Cerebellar nuclear complex (tissue), 1 donor: ENCODE data around the gene ERC2.

Experiments used
- DNase-seq, 2 experiments: peaks; one replicate each; lab custom pipeline; 2025; lab: John Stamatoyannopoulos, UW

Gene ERC2

GRCh38 chr3:55588146-55588765 lies 880.0 kb downstream of the ERC2 start:
- no peak for DNase-seq

- no peak for DNase-seq
These were observed 882.4 kb downstream of the ERC2 start for GRCh38 chr3:55585856-55586255.

DNA sequence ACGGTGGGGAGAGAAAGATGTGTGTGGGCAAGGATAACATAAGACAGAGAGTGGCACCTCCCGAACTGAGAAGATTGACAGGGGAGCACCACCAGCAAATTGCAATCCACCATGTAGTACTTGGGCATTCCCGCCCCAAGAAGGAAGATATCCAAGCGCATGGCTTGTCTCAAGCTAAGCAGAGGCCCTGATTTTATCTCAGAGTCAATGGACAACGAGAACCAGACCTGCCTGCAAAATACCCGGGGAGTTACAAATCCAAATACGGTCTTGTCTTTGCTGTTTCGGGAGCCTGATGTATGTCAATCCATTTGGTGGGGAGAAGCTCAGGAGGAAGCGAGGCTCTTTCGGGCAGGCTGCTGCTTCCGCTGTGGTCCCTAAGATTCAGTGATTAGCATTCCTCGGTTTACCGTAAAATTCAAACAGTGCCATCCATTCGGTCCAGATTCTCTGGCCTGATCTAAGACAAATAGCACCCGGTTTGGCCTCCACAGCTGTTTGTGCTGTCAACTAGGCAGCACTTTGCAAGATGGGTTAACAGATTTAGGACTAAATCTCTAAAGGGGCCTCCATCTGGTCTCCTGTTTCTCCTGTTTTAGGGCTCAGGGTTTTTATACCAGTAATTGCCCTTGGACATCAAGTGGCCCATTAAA lies 883.4 kb downstream of the ERC2 start:
- no peak for DNase-seq

DNA sequence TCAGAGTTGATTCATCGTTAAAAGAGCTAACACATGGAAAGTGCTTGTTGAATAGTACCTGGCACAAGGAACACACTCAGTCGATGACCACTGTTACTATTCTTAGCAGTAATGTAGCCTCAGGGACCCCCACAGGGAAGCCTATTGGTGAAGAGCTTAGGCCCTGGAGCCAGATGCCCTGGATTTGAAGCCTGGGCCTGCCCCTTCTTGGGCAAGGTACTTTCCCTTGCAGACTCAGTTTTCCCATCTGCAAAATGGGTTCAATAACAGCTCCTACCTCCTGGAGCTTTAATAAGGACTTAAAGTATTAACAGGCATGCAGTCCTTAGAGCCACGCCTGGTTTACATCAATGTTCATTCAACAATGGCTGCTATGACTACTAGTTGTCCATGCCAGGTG lies 884.2 kb downstream of the ERC2 start:
- no peak for DNase-seq

DNA sequence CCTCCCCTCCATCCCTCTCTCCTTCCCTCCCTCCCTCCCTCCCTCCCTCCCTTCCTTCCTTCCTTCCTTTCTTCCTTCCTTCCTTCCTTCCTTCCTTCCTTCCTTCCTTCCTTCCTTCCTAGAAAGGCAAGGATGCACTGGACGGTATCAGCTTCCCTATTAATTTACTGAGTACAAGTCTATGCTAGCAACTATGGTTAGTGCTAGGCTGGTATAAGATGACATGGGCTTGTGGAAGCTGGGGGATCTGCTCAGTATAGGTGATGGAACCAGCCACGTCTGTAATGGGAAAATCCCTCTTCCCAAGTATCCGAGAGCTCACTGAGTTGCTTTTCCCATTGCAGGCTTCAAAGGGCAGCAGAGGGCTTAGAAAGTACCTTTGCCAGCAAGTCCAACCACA lies 884.8 kb downstream of the ERC2 start:
- DNase-seq, result no peak

GRCh38 chr3:55579496-55579895 lies 888.8 kb downstream of the ERC2 start:
- DNase-seq, result no peak

- DNase-seq, result no peak
These were observed 891.5 kb downstream of the ERC2 start for GRCh38 chr3:55576621-55577388.

DNA sequence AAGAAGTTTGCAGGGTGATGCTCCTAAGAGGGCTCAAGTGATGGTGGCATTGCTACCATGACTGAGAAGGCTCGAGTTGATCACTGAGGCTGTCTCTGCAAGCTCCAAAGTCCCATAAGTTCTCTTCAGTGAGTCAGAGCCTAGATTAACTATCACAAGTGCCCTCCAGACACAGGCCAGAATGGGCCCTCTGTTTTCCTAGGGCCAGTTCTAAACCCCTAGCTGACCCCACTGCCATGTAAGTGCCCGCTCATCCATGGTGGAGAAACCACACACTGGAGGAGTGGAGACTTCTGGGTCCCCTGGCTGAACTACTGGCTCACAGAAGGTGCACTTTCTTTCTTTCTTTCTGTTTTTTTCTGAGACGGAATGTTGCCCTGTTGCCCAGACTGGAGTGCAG lies 893.6 kb downstream of the ERC2 start:
- no peak for DNase-seq

- no peak for DNase-seq
These were observed 895.5 kb downstream of the ERC2 start for GRCh38 chr3:55572816-55573215.

DNA sequence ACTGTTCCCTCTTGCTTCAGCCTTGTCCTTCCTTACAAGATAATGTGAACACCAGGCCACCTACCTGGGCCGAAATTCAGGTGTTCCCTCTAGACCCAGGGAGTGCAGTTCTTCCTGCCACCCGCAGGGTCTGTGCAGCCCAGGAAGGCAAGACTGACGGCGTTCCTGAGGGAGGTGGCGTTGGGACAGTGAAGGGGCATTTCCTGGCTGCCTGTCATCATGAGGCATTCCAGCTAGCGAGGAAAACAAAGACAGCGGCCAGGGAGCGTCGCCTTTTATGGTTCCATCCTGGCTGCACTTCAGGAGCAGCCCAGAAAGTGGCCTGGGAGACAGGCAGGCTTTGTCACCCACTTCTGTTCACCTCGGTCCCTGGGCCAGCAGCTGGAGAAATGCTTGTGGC lies 896.4 kb downstream of the ERC2 start:
- no peak for DNase-seq

- no peak for DNase-seq
These were observed 897.0 kb downstream of the ERC2 start for GRCh38 chr3:55571216-55571813.

DNA sequence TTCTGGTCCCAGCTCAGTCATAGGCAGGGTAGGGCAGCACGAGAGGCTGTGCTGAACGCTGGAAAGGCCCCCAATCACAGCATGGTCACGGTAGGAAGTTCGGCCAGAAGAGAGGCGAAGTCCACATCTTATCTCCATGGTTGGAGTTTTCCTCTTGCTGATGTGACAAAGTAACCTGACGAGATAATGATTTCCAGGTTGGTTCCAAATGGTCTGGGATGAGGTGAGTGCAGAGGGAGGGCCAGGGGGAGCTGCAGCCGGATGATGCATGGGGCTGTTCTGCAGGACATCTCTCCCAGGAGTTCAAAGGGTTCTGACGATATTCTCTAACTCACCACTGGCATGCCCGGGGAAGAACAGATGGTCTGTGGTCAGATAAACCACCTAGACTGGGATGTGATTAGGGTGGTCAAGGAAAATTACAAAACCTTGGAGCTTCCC lies 898.0 kb downstream of the ERC2 start:
- no peak for DNase-seq

DNA sequence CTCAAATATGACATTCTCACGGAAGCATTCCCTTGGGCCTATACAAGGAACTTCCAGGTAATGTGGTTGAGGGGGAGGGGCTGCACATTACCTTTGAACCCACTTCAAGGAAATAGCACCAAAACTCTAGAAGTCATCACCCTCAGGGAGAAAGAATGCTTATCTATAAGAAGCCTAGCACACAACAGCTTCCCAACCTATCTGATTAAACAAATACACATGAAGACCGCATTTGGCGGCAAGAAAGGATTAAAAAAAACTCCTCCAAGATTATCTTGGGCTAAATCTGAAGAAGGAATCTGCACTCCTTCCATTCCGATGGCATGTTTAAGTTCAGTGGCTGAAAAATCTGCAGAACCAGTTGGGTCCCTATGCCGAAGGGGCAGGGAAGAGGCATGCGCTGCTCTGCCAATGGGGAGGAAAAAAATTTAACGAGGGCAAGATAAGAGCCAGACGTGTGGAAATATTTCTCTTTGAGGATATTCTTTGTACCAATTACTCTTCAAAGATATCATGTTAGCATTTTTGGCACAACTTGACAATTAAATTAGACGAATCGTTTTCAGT lies 899.2 kb downstream of the ERC2 start:
- no peak for DNase-seq

GRCh38 chr3:55567615-55568014 lies 900.7 kb downstream of the ERC2 start:
- DNase-seq, result no peak

DNA sequence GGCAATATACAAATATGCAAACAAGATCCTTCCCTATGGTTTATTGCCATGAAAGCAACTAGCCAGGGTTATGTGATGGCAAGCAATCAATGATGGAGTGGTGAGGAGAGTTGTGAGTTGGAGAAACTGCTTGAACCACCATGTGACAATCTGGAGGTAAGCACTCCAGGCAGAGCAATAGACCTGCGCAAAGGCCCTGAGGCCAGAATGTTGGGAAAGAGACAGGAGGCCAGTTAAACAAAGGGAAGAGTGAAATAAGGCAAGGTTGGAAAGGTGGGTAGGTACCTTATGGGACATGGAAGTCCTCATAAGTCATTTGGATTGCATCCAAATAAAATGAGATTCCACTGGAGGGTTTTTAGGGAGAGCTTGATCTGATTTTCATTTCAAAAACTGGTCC lies 901.1 kb downstream of the ERC2 start:
- DNase-seq, result no peak

DNA sequence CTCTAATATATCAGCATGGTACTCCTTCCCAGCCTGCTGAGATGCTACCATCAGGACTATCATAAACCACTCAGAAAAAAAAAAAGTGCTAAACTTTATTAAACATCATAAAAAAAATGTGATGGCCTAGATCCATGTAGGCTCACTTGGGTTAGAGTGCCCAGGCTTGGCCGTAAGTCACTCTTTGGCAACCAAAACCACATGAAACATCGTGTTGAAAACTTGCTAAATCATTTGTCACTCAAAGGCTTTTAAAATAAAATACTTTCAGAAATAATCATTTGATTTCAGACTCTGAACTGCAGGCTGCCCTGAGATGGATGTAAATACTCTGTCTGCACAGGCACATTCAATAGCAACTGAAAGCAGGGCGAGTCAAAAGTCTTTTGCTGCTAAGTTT lies 902.7 kb downstream of the ERC2 start:
- no peak for DNase-seq

GRCh38 chr3:55564726-55565125 lies 903.5 kb downstream of the ERC2 start:
- DNase-seq, result no peak

DNA sequence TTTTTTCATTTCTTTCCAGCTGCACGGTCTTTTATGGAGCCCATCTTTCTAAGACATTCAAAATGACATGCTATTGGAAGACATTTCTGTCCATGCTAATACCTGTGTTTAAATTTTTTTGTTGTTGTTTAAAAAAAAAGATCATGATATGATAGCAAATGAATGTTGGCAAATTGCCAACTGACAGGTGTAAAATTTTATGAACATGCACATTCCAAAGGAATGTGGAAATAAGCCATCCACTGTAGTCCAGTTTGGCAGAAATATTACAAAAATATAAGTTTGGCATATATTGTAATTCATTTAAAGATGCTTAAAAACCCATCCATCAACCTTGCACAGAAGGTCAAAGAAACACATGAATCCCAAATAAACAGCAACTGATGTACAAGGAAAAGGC lies 905.6 kb downstream of the ERC2 start:
- DNase-seq, result no peak

DNA sequence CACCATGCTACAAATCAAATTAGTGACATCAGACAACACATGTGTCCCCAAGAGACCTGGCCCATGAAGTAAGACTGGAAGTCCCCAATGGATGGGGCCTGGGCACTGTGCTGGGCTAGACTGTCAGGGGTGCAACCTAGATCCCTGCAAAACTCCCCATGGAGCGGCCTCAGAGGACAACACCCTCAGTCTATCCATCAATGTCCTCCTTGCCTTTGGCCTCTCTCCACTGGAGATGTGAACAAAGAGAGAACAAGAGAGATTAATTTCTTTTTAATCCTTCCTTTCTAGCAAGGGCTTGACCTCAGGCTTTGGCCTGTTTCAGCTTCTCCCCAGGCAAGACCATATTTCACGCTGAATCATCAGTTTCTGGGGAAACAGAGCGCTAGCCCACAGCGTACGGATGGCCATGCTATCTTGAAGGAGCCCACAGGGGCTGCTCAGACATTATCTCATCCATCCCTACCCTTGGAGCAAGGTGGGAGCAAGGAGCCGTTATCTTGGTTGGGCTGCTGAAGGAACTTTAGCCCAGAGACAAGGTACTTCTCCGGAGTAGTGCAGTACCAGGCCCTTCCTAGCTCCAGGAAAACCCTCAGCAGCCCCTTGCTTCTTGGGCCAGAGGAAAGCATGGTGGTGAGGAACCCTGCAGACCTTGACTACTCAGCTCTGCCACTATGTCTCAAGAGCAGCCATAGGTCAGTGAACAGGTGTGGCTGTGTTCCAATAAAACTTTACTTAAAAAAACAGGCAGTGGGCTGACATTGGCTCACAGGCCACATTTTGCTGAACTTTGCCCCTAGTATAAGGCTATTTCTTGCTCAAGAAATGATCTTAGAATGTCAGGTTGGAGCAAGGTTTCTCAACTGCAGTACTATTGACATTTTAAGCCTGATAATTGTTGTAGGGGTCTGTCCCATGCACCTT lies 908.5 kb downstream of the ERC2 start:
- no peak for DNase-seq

DNA sequence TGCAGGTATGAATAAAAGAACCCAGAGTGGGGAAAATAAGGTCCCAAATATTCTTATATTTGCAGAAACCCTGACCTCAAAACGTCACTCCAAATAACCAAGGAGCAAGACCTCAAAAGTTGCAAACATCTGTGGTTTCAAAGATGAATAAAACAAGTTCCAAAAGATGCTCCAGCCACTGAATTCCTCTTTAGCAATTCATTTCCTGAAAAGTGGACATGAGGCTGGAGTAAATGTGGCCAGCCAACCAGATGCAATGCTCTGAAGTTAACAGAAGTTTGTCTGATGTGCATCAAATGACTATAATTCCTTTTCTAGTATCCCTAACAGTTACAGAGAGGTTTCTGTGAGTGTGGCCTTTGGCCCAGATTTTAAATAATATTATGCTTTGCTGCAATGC lies 910.0 kb downstream of the ERC2 start:
- DNase-seq, result no peak

DNA sequence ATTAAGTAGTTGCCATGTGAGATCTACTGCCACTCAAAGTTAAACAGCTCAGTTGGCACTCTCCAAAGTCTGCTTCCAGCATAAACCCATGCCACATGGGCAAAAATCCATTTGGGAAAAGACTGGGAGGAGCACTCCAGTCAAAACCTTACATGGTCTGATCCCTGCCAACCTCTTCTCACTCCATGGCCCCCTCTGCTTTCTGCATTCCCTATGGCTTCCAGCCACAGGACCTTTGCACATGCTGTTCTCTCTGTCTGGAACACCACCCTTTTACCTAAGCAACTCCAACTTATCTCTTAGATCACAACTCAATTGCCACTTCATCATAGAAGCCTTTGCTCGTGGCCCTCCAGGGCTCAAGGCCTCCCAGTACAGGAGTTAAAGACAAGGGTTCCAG lies 910.7 kb downstream of the ERC2 start:
- DNase-seq, result no peak
